Left lung (tissue), 10 donors: Measurements from ENCODE around the gene JAK2. TPM values are rescaled to one million over a fixed set of nuclear protein-coding genes. Genes with fewer than 3 reads are reported as not detected.

Experiments used
- ATAC-seq: fragments of 200-7000 bp; cut with Tn5 transposase; one replicate; pipeline ENCODE4 v1.9.1; 2020; ENCODE audit warnings: moderate library complexity
- DNase-seq, 4 donors: peaks; one replicate each; pipeline ENCODE4 v3.0.0-alpha.2; 2013 to 2020
- H3K27ac ChIP-seq, 2 donors: fragments of 200-600 bp; sonication (generic) in 1 of 2; one replicate each; pipeline versions ENCODE4 v1.5.0 to v1.8.0; 2020 to 2021
- H3K27me3 ChIP-seq, 2 donors: fragments of 200-600 bp; sonication (generic) in 1 of 2; one replicate each; pipeline versions ENCODE4 v1.5.0 to v1.8.0; 2020 to 2021
- H3K36me3 ChIP-seq, 2 donors: fragments of 200-600 bp; sonication (generic) in 1 of 2; one replicate each; pipeline versions ENCODE4 v1.5.0 to v1.8.0; 2020 to 2021
- H3K4me1 ChIP-seq, 2 donors: fragments of 200-600 bp; one replicate each; pipeline ENCODE4 v1.8.0; 2021
- H3K4me3 ChIP-seq, 2 donors: fragments of 200-600 bp; sonication (generic) in 1 of 2; one replicate each; pipeline versions ENCODE4 v1.5.0 to v1.8.0; 2020 to 2021; ENCODE audit warnings: mild to moderate bottlenecking in 1 of 2
- H3K9me3 ChIP-seq, 2 donors: fragments of 200-600 bp; sonication (generic) in 1 of 2; one replicate each; pipeline versions ENCODE4 v1.5.0 to v1.8.0; 2020 to 2021
- CTCF ChIP-seq, 2 donors: fragments of 200-600 bp; sonication (generic) in 1 of 2; IDR thresholded peaks; one replicate each; pipeline versions ENCODE4 v1.5.0 to v1.8.0; 2021; ENCODE audit warnings: antibody characterized with exemption in 2 of 2
- intact Hi-C, 2 donors: fragments of 100-400 bp; cut with DNase I; formaldehyde crosslinking; loops; one replicate each; pipeline versions ENCODE4 v1.11.2 to v1.14.2; 2022
- polyA plus RNA-seq, 6 donors: library from polyadenylated mRNA; unstranded; fragments of 120-200 nt; gene quantifications; one replicate each; pipeline ENCODE4 v1.2.1, GENCODE V29; 2013; ENCODE audit not compliant: insufficient read length in 6 of 6
- total RNA-seq, 2 donors: library from RNA; stranded (reverse); fragmentation: NEBNext Ultra II Directional; extraction: Animal tissue kit (Norgen Biotek cat#: 25700); gene quantifications; one replicate each; pipeline ENCODE4 v1.2.1, GENCODE V29; 2021
- donor health status: DM: no; HTN: yes; CAD: no.
- donor health status: DM: no; HTN: no; CAD: no.

Gene JAK2
- total and polyA plus RNA-seq, 8 donors, result 13.6 to 27.3 (median 15.3) TPM

GRCh38 chr9:5040730-5041389 lies 55.8 kb downstream of the JAK2 start:
- ATAC-seq (no peak), DNase-seq (peak in 1 of 4 donors; percentile 66)
- Histone ChIP-seq H3K4me1 (peaks cover 0 to 4% of the 10 kb centered on the region in 2 donors), H3K4me3 (no peak overlapping the region), H3K27ac (no peak overlapping the region), H3K27me3 (no peaks in the 10 kb centered on the region), H3K36me3 (peaks cover 0 to 44% of the 10 kb centered on the region in 2 donors), H3K9me3 (peaks cover 0 to 16% of the 10 kb centered on the region in 2 donors)
- TF ChIP-seq CTCF (IDR thresholded peaks at IDR 0.05), result no peak
- intact Hi-C loops, result no loop called here

- Histone ChIP-seq H3K27me3 (no peaks in the 10 kb centered on the region), H3K36me3 (peaks cover 0 to 51% of the 10 kb centered on the region in 2 donors), H3K27ac (no peak overlapping the region), H3K9me3 (peaks cover 0 to 16% of the 10 kb centered on the region in 2 donors), H3K4me3 (no peak overlapping the region), H3K4me1 (peaks cover 0 to 4% of the 10 kb centered on the region in 2 donors)
- intact Hi-C loops, result no loop called here
- DNase-seq (peak in 1 of 4 donors; percentile 67), ATAC-seq (no peak)
- TF ChIP-seq CTCF (IDR thresholded peaks at IDR 0.05), result no peak
Observed at GRCh38 chr9:5041390-5042115, 56.5 kb downstream of the JAK2 start.

- no peak for TF ChIP-seq CTCF (IDR thresholded peaks at IDR 0.05)
- H3K36me3 ChIP-seq, result peaks cover 0 to 53% of the 10 kb centered on the region in 2 donors
- DNase-seq (peak in 1 of 4 donors; percentile 77), ATAC-seq (no peak)
- intact Hi-C loops, result no loop called here
- H3K4me1 ChIP-seq, result peaks cover 0 to 4% of the 10 kb centered on the region in 2 donors
- H3K4me3 ChIP-seq, result peak overlapping the region in 1 of 2 donors; percentile 0
- H3K27me3 ChIP-seq, result no peaks in the 10 kb centered on the region
- no peak overlapping the region for H3K27ac ChIP-seq
- H3K9me3 ChIP-seq, result peaks cover 0 to 16% of the 10 kb centered on the region in 2 donors
Observed at GRCh38 chr9:5042661-5043178, 57.6 kb downstream of the JAK2 start.

DNA sequence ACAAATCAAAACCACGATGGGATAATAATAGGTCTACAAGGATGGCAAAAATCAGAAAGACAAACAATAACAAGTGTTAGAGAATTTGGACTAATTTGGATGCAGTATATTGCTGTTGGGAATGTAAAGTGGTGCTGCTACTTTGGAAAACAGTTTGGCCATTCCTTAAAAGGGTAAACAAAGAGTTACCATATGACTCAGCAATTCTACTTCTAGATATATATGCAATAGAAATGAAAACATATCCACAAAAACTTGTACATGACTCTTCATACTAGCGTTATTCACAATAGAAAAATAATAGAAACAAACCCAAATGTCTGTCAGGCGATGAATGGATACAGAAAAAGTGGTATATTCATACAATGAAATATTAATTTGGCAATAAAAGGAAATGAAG lies 58.3 kb downstream of the JAK2 start:
- H3K4me1 ChIP-seq, result peaks cover 0 to 4% of the 10 kb centered on the region in 2 donors
- no peak for DNase-seq
- H3K4me3 ChIP-seq, result no peak overlapping the region
- ATAC-seq, result no peak
- H3K36me3 ChIP-seq, result peaks cover 0 to 53% of the 10 kb centered on the region in 2 donors
- no peaks in the 10 kb centered on the region for H3K27me3 ChIP-seq
- intact Hi-C loops, result no loop called here
- H3K27ac ChIP-seq, result peak overlapping the region in 1 of 2 donors; percentile 24
- TF ChIP-seq CTCF (IDR thresholded peaks at IDR 0.05), result no peak
- peaks cover 0 to 16% of the 10 kb centered on the region in 2 donors for H3K9me3 ChIP-seq

GRCh38 chr9:5044160-5044559 lies 59.1 kb downstream of the JAK2 start:
- Histone ChIP-seq H3K27ac (no peak overlapping the region), H3K4me1 (peaks cover 0 to 4% of the 10 kb centered on the region in 2 donors), H3K27me3 (no peaks in the 10 kb centered on the region), H3K9me3 (peaks cover 0 to 16% of the 10 kb centered on the region in 2 donors), H3K36me3 (peaks cover 0 to 53% of the 10 kb centered on the region in 2 donors), H3K4me3 (no peak overlapping the region)
- ATAC-seq, result no peak
- intact Hi-C loops, result no loop called here
- DNase-seq, result no peak
- TF ChIP-seq CTCF (IDR thresholded peaks at IDR 0.05), result no peak
